Measurements from ENCODE around the gene ZNF366. TPM values are rescaled to one million over a fixed set of nuclear protein-coding genes. Genes with fewer than 3 reads are reported as not detected.

The ZNF366 gene
- total RNA-seq, 2 experiments from 2014 or later, result not detected

- Histone ChIP-seq H3K36me3 (ENCODE audit: insufficient read depth, low read length) (no peaks in the 10 kb centered on the region), H3K9me3 (ENCODE audit: low read length) (no peaks in the 10 kb centered on the region), H3K4me1 (ENCODE audit: insufficient read depth, low read length, poor library complexity, severe bottlenecking) (no peaks in the 10 kb centered on the region), H3K4me2 (ENCODE audit: low read length) (no peak overlapping the region), H4K20me1 (ENCODE audit: insufficient read depth, low read length) (no peaks in the 10 kb centered on the region), H3K4me3 (ENCODE audit: low read depth, low read length, poor library complexity, severe bottlenecking) (no peak overlapping the region), H3K79me2 (ENCODE audit: insufficient read depth, low read depth, low read length) (no peaks in the 10 kb centered on the region), H3K9me2 (ENCODE audit: insufficient read depth, low read length) (no peaks in the 10 kb centered on the region), H3K27ac (ENCODE audit: low read depth, low read length, poor library complexity, severe bottlenecking) (no peak overlapping the region), H2AFZ (ENCODE audit: low read length) (no peak overlapping the region)
- CTCF ChIA-PET (ENCODE audit: unreplicated experiment), result no interaction called here
- no TSS peak for BruUV-seq (replicated peaks)
- POLR2A ChIA-PET, result no interaction called here
- TF ChIP-seq, protein P1, sequence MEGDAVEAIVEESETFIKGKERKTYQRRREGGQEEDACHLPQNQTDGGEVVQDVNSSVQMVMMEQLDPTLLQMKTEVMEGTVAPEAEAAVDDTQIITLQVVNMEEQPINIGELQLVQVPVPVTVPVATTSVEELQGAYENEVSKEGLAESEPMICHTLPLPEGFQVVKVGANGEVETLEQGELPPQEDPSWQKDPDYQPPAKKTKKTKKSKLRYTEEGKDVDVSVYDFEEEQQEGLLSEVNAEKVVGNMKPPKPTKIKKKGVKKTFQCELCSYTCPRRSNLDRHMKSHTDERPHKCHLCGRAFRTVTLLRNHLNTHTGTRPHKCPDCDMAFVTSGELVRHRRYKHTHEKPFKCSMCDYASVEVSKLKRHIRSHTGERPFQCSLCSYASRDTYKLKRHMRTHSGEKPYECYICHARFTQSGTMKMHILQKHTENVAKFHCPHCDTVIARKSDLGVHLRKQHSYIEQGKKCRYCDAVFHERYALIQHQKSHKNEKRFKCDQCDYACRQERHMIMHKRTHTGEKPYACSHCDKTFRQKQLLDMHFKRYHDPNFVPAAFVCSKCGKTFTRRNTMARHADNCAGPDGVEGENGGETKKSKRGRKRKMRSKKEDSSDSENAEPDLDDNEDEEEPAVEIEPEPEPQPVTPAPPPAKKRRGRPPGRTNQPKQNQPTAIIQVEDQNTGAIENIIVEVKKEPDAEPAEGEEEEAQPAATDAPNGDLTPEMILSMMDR (conservative IDR thresholded peaks at IDR 0.05; ENCODE audit: low read length), result no peak
- no peak for TF ChIP-seq EZH2phosphoT487 (IDR thresholded peaks at IDR 0.05; ENCODE audit: borderline replicate concordance, low read depth, low read length)
- DNase-seq (ENCODE audit: low spot score), result no peak
- intact Hi-C loops (cut with micrococcal nuclease; ENCODE audit: unreplicated experiment), result no loop called here
Measured at GRCh38 chr5:72515211-72515610, 8.0 kb upstream of the ZNF366 start.

DNA sequence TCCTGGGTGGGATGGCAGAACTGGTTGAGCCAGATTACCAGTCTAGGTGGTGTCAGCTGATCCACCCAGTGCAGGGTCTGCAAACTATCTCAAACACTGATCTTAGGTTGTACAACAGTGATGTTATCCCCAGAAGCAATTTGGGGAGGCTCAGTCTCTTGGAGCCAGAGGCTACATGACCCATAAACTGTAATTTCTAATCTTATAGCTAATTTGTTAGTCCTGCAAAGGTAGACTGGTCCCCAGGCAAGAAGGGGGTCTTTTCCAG is 5.3 kb upstream of the ZNF366 start:
- H3K4me3 ChIP-seq (ENCODE audit: low read depth, low read length, poor library complexity, severe bottlenecking), result no peak overlapping the region
- no peaks in the 10 kb centered on the region for H3K36me3 ChIP-seq (ENCODE audit: insufficient read depth, low read length)
- intact Hi-C loops (cut with micrococcal nuclease; ENCODE audit: unreplicated experiment), result no loop called here
- POLR2A ChIA-PET, result no interaction called here
- CTCF ChIA-PET (ENCODE audit: unreplicated experiment), result no interaction called here
- no peaks in the 10 kb centered on the region for H3K9me2 ChIP-seq (ENCODE audit: insufficient read depth, low read length)
- no peak overlapping the region for H3K4me2 ChIP-seq (ENCODE audit: low read length)
- no peak for DNase-seq (ENCODE audit: low spot score)
- no peak overlapping the region for H3K27ac ChIP-seq (ENCODE audit: low read depth, low read length, poor library complexity, severe bottlenecking)
- H3K4me1 ChIP-seq (ENCODE audit: insufficient read depth, low read length, poor library complexity, severe bottlenecking), result no peaks in the 10 kb centered on the region
- no peak overlapping the region for H2AFZ ChIP-seq (ENCODE audit: low read length)
- no peaks in the 10 kb centered on the region for H4K20me1 ChIP-seq (ENCODE audit: insufficient read depth, low read length)
- TF ChIP-seq, protein P1 (conservative IDR thresholded peaks at IDR 0.05; ENCODE audit: low read length), result no peak
- no peak for TF ChIP-seq EZH2phosphoT487 (IDR thresholded peaks at IDR 0.05; ENCODE audit: borderline replicate concordance, low read depth, low read length)
- no peaks in the 10 kb centered on the region for H3K9me3 ChIP-seq (ENCODE audit: low read length)
- no TSS peak for BruUV-seq (replicated peaks)
- no peaks in the 10 kb centered on the region for H3K79me2 ChIP-seq (ENCODE audit: insufficient read depth, low read depth, low read length)

DNA sequence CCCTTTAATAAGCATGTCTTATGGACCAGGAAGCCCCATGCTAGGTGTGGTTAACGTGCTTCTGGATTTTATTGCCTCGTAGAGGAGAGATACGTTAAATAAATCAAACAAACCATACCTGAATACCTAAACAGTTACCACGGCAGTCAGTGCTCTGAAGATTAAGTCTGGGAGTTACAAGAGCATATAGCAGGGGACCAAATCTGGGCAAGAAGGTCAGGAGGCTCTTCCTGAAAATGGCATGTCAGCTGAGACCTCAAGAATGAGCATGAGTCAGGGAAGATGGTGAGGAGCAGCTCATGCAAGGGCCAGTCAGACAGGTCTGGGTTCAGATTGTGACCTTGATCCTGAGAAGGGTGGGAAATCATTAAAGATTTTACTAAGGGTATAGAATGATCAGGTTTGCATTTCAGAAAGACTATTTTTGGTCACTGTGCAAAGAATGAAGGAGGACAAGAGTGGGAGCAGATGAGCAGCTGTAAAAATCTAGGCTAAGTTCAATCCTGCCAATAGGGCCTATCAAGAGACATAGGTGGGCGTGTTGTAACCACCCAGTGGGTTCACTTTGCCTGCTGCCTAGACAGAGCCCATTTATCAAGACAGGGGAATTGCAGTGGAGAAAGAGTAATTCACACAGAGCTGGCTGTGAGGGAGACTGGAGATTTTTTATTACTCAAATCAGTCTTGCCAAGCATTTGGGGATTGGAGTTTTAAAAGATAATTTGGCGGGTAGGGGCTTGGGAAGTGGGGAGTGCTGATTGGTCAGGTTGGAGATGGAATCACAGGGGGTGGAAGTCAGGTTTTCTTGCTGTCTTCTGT is 4.8 kb upstream of the ZNF366 start:
- POLR2A ChIA-PET, result no interaction called here
- no TSS peak for BruUV-seq (replicated peaks)
- Histone ChIP-seq H3K9me2 (ENCODE audit: insufficient read depth, low read length) (no peaks in the 10 kb centered on the region), H3K4me1 (ENCODE audit: insufficient read depth, low read length, poor library complexity, severe bottlenecking) (no peaks in the 10 kb centered on the region), H3K79me2 (ENCODE audit: insufficient read depth, low read depth, low read length) (no peaks in the 10 kb centered on the region), H3K4me3 (ENCODE audit: low read depth, low read length, poor library complexity, severe bottlenecking) (no peak overlapping the region), H3K27ac (ENCODE audit: low read depth, low read length, poor library complexity, severe bottlenecking) (no peak overlapping the region), H4K20me1 (ENCODE audit: insufficient read depth, low read length) (no peaks in the 10 kb centered on the region), H3K4me2 (ENCODE audit: low read length) (no peak overlapping the region), H3K36me3 (ENCODE audit: insufficient read depth, low read length) (no peaks in the 10 kb centered on the region), H3K9me3 (ENCODE audit: low read length) (no peaks in the 10 kb centered on the region), H2AFZ (ENCODE audit: low read length) (no peak overlapping the region)
- CTCF ChIA-PET (ENCODE audit: unreplicated experiment), result no interaction called here
- no peak for TF ChIP-seq EZH2phosphoT487 (IDR thresholded peaks at IDR 0.05; ENCODE audit: borderline replicate concordance, low read depth, low read length)
- TF ChIP-seq, protein P1 (conservative IDR thresholded peaks at IDR 0.05; ENCODE audit: low read length), result no peak
- intact Hi-C loops (cut with micrococcal nuclease; ENCODE audit: unreplicated experiment), result no loop called here
- no peak for DNase-seq (ENCODE audit: low spot score)
